GOT3 (cell line): ENCODE measurements around the gene CLDN14.
"Not testable (repeated sequence)": the region's sequence is repeated elsewhere in the genome, so short reads cannot be mapped to it uniquely, and the experiment has no call there.

ENCODE experiments used
- DNase-seq: peaks from one replicate; lab custom pipeline; 2025; ENCODE audit warnings: mixed read lengths; lab: John Stamatoyannopoulos, UW

The CLDN14 gene

GRCh38 chr21:36501589-36501892 is 21.6 kb upstream of the CLDN14 start:
- DNase-seq = no peak

DNA sequence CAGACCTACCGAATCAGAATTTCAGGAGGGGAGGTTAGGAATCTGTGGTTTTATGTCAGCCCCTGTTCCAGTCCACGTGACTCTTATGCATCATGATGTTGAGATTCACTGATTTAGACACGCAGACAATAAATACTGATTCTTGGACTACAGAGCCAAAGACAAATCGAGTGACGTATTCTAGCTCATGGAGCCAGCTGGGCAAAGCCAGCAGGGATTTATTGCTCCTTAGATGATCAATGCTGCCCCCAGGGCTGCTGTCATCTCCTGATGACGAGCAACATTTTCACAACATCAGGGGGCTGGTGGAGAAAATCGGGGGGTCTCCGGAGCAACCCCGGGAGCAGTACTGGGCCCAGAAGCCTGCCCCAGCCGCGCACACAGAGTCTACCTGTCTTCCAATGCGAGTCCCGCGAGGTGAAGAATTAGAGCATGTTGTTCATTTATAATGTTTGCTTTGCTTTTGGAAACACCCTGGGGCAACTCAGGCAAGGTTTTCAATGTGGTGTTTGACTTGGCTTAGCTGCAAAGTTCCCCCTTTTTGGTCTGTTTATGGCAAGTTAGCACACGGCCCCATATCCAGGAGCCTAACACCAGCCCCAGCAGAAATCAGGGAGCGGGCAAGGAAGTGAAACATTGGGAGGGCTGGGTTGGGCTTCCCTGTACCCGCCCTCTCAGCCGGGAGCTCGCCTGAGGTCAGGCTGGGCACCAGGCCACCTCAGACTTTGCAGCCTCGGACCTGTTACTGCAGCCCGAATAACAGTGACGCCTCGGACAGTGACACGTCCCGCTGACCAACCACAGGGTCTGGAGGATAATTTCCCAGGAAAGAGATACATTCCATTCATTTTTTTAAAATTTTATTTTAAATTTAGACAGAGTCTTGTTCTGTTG is 19.9 kb upstream of the CLDN14 start:
- no peak for DNase-seq

DNA sequence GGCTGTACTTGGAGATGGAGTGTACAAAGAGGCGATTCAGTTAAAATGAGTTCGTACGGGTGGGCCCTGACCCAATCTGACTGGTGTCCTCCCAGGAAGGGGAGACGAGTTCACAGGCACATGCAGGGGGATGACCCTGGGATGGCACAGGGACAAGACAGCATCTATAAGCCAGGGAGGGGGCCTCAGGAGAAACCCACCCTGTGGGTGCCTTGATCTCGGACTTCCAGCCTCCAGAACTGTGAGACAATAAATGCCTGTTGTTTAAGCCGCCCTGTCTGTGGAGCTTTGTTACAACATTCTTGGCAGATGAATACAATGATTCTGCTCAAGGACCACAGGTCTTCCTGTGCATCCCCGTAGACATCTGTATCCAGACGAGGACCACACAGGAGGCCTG is 14.6 kb upstream of the CLDN14 start:
- no peak for DNase-seq

- no peak for DNase-seq
Observed at GRCh38 chr21:36491209-36491910, 11.4 kb upstream of the CLDN14 start.

GRCh38 chr21:36489776-36490165 is 9.8 kb upstream of the CLDN14 start:
- DNase-seq = no peak

DNA sequence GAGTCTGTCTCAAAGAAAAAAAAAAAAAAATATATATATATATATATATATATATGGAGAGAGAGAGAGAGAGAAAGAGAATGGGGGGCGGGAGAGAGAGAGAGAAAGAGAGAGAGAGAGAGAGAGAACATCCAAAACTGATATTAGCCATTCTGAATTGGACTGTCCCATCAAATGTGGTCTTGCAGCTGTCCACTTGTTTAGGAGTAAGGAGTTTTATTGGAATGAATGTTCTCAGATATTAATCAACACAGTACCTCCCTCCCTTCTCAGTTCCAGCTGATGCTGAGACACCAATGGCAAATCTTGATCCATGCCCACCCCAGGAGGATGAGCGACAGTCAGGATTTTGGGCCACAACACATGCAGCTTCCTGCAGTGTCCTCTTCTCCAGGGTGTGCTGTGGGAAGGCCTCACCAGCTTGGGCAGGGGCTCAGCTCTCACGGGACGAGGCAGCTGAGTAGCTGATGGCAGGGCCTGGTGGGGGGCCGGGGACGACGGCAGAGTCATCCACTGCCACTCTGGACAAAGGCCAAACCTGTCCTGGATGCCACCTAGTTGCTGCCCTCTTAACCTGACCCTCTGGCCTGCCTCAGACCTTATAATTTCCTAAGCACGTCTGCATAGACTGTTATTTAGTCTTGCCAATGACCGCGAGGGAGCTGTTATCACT is 9.3 kb upstream of the CLDN14 start:
- no peak for DNase-seq

GRCh38 chr21:36487641-36488307 is 7.9 kb upstream of the CLDN14 start:
- no peak for DNase-seq

DNA sequence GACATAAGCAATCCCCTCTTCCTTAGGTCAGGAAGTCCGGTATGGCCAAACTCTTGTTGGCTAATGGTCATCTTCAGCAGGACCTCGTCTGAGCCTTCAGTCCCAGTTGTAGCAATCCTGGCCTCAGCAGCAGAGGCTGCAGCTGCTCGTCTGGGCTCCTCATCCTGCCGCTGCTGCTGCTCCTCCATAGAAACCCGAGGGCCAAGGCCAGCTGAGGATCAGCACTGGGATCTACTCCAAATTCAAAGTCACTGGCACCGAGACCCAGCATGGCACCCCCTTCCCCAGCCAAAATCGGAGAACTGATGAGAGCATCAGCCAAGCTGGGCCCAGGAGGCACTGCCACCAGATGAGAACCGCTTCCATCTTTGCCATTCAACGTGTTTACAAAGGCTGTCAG is 6.3 kb upstream of the CLDN14 start:
- no peak for DNase-seq

GRCh38 chr21:36485476-36485875 is 5.6 kb upstream of the CLDN14 start:
- no peak for DNase-seq

GRCh38 chr21:36483095-36483494 is 3.2 kb upstream of the CLDN14 start:
- no peak for DNase-seq

GRCh38 chr21:36482673-36483072 is 2.8 kb upstream of the CLDN14 start:
- DNase-seq = no peak

DNA sequence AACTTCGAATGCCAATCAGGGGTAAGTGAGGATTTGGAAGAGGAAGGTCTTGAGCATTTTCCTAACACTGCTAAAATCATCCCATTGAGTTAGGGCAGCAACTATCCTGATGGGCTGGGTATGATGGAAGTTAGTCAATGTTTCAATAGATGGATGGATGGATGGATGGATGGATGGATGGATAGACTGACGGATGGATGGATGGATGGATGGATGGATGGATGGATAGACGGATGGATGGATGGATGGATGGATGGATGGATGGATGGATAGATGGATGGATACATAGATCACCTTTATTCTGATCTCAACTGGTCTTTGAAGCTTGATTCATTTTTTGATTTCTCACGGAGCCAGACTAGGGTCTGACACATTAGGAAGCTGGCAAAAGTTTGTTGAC is 2.3 kb upstream of the CLDN14 start:
- no peak for DNase-seq

- DNase-seq = no peak
Observed at GRCh38 chr21:36481639-36482038, 1.7 kb upstream of the CLDN14 start.

GRCh38 chr21:36480618-36481017 is 696 bp upstream of the CLDN14 start:
- DNase-seq = no peak

DNA sequence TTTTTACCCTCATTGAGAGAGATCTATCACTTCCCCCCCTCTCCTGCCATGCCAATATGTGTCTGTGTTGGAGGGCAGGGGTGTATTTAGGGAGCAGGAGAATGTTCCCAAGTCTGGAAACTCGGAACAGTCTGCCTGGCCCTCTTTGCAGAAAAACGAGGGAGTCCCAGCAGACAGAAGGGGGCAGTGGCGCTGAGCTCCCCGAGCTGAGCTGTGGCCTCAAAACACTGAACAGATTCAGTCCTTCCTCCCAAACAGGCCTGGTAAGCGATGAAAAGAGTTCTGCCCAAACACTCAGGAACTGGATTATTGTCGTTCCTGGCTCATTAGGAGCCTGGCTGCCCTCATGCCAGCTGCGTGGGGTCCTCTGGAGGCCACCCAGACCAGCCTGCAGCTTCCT is 981 bp downstream of the CLDN14 start:
- DNase-seq = no peak

DNA sequence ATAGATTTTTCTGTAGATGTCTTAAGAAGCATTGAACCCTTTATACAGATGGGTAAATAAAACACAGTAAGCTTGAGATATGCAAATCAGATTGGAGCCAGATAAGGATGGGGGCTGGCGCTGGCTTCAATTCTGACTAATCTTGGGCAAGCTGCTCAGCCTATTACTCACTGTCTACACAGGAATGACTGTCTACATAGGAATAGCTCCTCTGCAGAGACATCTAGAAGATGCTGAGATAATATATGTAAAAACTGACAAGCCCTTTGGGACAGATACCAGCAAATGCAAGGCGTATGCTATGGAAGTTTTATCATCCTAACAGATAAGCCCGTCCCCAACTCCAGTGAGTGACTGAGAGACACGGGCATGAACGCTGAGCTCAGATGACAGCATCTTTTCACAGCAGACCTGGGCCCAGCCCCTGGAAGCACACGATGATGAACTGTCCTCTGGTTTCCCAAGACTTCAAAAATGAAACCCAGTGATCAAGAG is 1.7 kb downstream of the CLDN14 start:
- DNase-seq = no peak

GRCh38 chr21:36477559-36477958 is 2.4 kb downstream of the CLDN14 start:
- DNase-seq = no peak

DNA sequence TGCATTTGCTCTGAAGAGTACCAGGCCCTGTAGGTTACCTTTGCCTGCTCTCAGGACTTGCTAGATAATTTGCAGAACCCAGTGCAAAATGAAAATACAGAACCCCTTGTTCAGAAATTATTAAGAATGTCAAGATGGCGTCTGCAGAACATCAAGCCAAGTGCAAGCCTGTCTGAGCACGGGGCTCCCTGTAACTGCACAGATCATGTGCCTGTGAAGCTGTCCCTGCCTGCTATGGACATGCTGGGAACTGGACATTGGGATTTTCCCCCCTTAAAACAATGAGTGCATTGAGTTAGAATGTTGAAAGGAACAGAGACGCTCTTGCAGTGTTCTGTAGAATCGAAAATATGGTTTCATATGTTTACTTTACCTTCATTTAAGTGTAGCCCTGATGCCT is 2.9 kb downstream of the CLDN14 start:
- no peak for DNase-seq

- DNase-seq = not testable (repeated sequence)
Observed at GRCh38 chr21:36476541-36476940, 3.4 kb downstream of the CLDN14 start.

GRCh38 chr21:36474591-36474990 is 5.3 kb downstream of the CLDN14 start:
- DNase-seq = no peak

- no peak for DNase-seq
Observed at GRCh38 chr21:36473203-36473602, 6.7 kb downstream of the CLDN14 start.

DNA sequence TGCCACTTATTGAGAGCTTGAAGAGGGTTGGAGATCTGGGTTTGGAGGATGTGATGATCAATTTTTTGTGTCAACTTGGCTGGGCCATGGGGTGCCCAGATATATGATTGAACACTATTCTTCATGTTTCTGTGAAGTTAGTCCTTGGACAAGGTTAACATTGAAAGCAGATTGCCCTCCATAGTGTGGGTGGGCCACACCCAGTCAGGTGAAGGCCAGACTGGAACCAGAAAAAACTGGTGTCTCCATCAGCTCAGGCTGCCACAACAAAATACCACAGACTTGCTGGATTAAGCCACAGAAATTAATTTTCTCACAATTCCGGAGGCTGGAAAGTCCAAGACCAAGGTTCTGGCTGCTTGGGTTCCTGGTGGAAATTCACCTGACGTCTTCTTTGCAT is 7.5 kb downstream of the CLDN14 start:
- no peak for DNase-seq
